ENCODE data around the gene ERC1.

ERC1 gene

DNA sequence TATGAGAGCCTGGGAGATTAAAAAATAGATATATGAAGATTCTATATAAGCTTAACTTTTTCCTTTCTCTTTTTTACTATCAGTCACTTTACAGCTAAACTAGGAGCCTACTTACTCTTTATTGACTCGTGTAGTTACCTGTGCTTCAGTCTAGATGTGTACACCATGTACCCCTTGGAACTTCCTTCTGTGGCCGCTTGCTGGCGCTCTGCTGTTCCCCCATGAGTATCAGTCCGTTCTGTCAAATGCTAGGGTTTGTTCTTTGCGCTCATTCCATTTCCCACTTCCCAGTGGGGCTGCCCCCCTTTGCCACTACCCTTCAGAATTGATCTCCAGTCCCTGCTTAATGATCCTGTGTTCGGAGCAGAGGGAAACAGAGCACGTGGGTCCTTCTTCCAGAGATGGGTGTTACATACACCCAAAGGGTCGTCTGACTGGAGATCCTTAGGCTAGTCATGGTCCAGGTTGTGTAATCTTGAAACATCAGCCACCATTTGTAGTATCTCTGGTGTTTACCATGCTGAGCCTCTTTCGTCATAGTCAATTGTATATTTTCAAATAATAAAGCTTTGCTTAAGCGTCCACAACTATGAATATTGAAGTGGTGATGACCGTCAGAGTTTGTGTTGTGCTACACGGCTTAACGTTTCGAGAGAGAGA is 443.4 kb downstream of the ERC1 start:
- H3K9me3 ChIP-seq (ENCODE audit: control insufficient read depth, insufficient read depth, low read length), result no peaks in the 10 kb centered on the region
- no CpG with 5 or more reads among the region's 14 CpGs for WGBS (ENCODE audit: insufficient coverage, insufficient read length)
- no peaks in the 10 kb centered on the region for H3K27me3 ChIP-seq (ENCODE audit: control insufficient read depth, insufficient read depth, low read length)
- no peaks in the 10 kb centered on the region for H3K4me1 ChIP-seq (ENCODE audit: control insufficient read depth, insufficient read depth, low read length)
- no peak overlapping the region for H3K27ac ChIP-seq (ENCODE audit: low read length)
- no peaks in the 10 kb centered on the region for H3K36me3 ChIP-seq (ENCODE audit: control insufficient read depth, insufficient read depth, low read length)
- no peak overlapping the region for H3K4me3 ChIP-seq (ENCODE audit: low read length)
- DNase-seq (ENCODE audit: low read depth, low spot score), result no peak

DNA sequence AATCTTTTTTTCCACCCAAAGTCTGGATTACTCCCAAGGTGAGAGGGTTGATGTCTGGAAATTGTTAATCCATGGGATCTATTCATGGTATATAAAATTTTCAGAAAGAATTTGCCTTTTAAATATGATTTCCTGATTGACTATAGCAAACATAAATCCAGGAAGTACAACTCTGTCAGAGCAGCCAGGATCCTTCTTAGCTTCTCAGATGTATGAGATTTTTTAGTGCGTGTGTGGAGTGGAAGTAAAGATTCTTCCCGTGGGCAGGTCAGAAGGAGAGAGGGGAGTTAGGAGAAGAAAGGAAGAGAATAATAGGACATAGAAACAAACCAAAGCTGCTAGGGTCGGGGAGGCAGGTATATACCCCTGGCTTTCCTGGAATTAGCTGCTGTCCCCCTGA is 444.0 kb downstream of the ERC1 start:
- H3K36me3 ChIP-seq (ENCODE audit: control insufficient read depth, insufficient read depth, low read length), result no peaks in the 10 kb centered on the region
- no CpG with 5 or more reads among the region's 3 CpGs for WGBS (ENCODE audit: insufficient coverage, insufficient read length)
- no peak for DNase-seq (ENCODE audit: low read depth, low spot score)

DNA sequence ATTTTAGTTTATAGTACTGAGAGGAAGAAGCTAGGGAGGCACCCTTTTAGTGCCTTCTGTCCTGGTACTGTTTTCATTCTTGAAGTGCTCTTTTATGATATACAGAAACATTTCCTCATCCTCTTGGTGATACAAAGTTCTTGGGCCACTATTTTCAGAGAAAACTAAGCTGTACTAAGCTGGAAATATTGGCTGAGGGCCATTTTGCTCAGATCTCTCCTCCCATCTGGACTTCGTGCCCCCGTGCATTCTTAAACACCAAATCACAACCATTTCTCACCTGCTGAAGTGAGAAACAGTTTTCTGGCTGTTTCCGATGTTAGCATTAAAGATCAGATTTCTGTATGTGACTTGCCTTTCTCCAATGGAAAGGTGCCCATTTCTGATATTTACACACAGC is 444.4 kb downstream of the ERC1 start:
- Histone ChIP-seq H3K4me3 (ENCODE audit: low read length) (no peak overlapping the region), H3K27ac (ENCODE audit: low read length) (no peak overlapping the region), H3K4me1 (ENCODE audit: control insufficient read depth, insufficient read depth, low read length) (no peaks in the 10 kb centered on the region), H3K9me3 (ENCODE audit: control insufficient read depth, insufficient read depth, low read length) (no peaks in the 10 kb centered on the region), H3K27me3 (ENCODE audit: control insufficient read depth, insufficient read depth, low read length) (no peaks in the 10 kb centered on the region), H3K36me3 (ENCODE audit: control insufficient read depth, insufficient read depth, low read length) (no peaks in the 10 kb centered on the region)
- no peak for DNase-seq (ENCODE audit: low read depth, low spot score)
- no CpG with 5 or more reads among the region's 3 CpGs for WGBS (ENCODE audit: insufficient coverage, insufficient read length)

More for the DNA sequence above, 444.0 kb downstream of the ERC1 start:
- H3K9me3 ChIP-seq (ENCODE audit: control insufficient read depth, insufficient read depth, low read length), result no peaks in the 10 kb centered on the region
- H3K4me1 ChIP-seq (ENCODE audit: control insufficient read depth, insufficient read depth, low read length), result no peaks in the 10 kb centered on the region
- no peak overlapping the region for H3K4me3 ChIP-seq (ENCODE audit: low read length)
- H3K27ac ChIP-seq (ENCODE audit: low read length), result no peak overlapping the region
- no peaks in the 10 kb centered on the region for H3K27me3 ChIP-seq (ENCODE audit: control insufficient read depth, insufficient read depth, low read length)

DNA sequence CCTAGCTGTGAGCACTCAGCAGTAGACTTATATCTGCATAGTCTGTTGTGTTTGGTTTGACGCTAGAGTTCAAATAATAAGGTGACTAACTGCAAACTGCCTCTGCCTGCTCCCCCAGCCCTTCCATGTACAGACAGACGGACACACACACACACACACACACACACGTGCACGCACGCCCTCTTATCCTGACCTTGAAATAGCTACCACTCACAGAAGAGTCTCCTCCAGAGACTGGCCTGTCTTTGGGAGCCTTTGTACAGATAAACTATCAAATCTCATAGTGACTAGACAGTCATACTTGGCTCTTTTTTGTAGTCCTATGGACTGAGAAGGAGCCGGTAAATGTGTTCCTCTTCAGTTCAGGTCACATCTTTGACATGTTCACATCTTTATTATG is 445.0 kb downstream of the ERC1 start:
- Histone ChIP-seq H3K9me3 (ENCODE audit: control insufficient read depth, insufficient read depth, low read length) (no peaks in the 10 kb centered on the region), H3K4me1 (ENCODE audit: control insufficient read depth, insufficient read depth, low read length) (no peaks in the 10 kb centered on the region), H3K27me3 (ENCODE audit: control insufficient read depth, insufficient read depth, low read length) (no peaks in the 10 kb centered on the region), H3K27ac (ENCODE audit: low read length) (no peak overlapping the region), H3K36me3 (ENCODE audit: control insufficient read depth, insufficient read depth, low read length) (no peaks in the 10 kb centered on the region), H3K4me3 (ENCODE audit: low read length) (no peak overlapping the region)
- no CpG with 5 or more reads among the region's 6 CpGs for WGBS (ENCODE audit: insufficient coverage, insufficient read length)
- DNase-seq (ENCODE audit: low read depth, low spot score), result no peak

DNA sequence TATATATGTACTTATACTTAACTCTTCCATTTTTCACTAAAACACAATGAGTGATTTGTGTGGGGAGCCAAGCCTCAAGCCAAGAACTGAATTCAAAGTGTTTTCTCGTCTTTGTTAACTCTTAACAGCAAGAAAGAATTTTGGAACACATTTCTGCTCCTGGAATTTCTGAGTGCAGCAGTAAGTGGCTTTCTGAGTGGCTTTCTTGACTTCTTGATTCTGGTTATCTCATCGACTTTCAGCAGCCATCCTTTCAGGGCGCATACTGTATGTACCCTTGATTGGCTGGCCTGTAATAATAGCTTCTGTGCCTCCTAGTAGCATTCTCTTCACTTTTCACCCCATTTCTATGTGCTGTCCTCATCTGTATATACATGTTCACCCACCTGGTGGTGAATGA is 446.0 kb downstream of the ERC1 start:
- H3K36me3 ChIP-seq (ENCODE audit: control insufficient read depth, insufficient read depth, low read length), result no peaks in the 10 kb centered on the region
- no peak overlapping the region for H3K4me3 ChIP-seq (ENCODE audit: low read length)
- H3K9me3 ChIP-seq (ENCODE audit: control insufficient read depth, insufficient read depth, low read length), result no peaks in the 10 kb centered on the region
- H3K27me3 ChIP-seq (ENCODE audit: control insufficient read depth, insufficient read depth, low read length), result no peaks in the 10 kb centered on the region
- DNase-seq (ENCODE audit: low read depth, low spot score), result no peak
- no peaks in the 10 kb centered on the region for H3K4me1 ChIP-seq (ENCODE audit: control insufficient read depth, insufficient read depth, low read length)
- WGBS (ENCODE audit: insufficient coverage, insufficient read length), result no CpG with 5 or more reads among the region's 3 CpGs
- no peak overlapping the region for H3K27ac ChIP-seq (ENCODE audit: low read length)

DNA sequence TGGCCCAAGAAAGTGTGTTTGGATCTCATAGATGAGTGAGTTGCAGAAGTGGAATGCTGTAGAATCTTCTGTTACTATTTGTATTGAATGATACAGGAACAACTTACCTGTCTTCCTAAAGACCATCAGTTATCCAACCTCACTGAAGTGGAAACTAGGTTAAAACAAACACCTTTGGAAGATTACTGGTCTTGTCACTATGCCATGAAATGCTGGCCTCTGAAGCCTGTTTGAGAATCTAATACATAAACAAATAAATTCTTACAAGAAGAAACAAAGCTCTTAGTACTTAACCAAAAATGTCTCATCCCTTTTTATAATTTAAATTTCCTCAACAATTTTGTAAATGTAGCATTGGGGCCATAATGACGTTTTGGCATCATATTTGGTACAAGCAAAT is 448.2 kb downstream of the ERC1 start:
- Histone ChIP-seq H3K27ac (ENCODE audit: low read length) (no peak overlapping the region), H3K27me3 (ENCODE audit: control insufficient read depth, insufficient read depth, low read length) (no peaks in the 10 kb centered on the region), H3K9me3 (ENCODE audit: control insufficient read depth, insufficient read depth, low read length) (no peaks in the 10 kb centered on the region), H3K36me3 (ENCODE audit: control insufficient read depth, insufficient read depth, low read length) (no peaks in the 10 kb centered on the region), H3K4me3 (ENCODE audit: low read length) (no peak overlapping the region), H3K4me1 (ENCODE audit: control insufficient read depth, insufficient read depth, low read length) (no peaks in the 10 kb centered on the region)
- no CpG with 5 or more reads among the region's 1 CpG for WGBS (ENCODE audit: insufficient coverage, insufficient read length)
- no peak for DNase-seq (ENCODE audit: low read depth, low spot score)

DNA sequence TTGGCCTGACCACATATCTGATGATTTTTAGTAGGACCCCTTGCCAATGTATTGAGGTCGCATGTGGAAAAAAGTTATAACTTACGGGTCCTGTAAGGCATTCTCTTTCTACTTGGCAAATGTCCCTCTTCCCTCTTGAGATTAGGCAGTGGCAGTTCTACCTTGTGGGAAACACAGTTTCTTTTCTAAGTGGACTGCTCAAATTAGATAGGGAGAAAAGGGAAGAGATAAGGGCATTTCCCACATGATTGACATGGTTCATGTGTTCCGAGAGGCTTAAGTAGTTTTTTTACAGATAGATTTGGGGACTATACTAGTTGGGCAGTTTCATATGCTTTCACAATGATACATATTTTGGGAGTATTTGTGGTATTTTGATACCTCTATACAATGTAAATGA is 448.7 kb downstream of the ERC1 start:
- Histone ChIP-seq H3K27ac (ENCODE audit: low read length) (no peak overlapping the region), H3K27me3 (ENCODE audit: control insufficient read depth, insufficient read depth, low read length) (no peaks in the 10 kb centered on the region), H3K9me3 (ENCODE audit: control insufficient read depth, insufficient read depth, low read length) (no peaks in the 10 kb centered on the region), H3K4me3 (ENCODE audit: low read length) (no peak overlapping the region), H3K36me3 (ENCODE audit: control insufficient read depth, insufficient read depth, low read length) (no peaks in the 10 kb centered on the region), H3K4me1 (ENCODE audit: control insufficient read depth, insufficient read depth, low read length) (no peaks in the 10 kb centered on the region)
- no peak for DNase-seq (ENCODE audit: low read depth, low spot score)
- WGBS (ENCODE audit: insufficient coverage, insufficient read length), result no CpG with 5 or more reads among the region's 3 CpGs

DNA sequence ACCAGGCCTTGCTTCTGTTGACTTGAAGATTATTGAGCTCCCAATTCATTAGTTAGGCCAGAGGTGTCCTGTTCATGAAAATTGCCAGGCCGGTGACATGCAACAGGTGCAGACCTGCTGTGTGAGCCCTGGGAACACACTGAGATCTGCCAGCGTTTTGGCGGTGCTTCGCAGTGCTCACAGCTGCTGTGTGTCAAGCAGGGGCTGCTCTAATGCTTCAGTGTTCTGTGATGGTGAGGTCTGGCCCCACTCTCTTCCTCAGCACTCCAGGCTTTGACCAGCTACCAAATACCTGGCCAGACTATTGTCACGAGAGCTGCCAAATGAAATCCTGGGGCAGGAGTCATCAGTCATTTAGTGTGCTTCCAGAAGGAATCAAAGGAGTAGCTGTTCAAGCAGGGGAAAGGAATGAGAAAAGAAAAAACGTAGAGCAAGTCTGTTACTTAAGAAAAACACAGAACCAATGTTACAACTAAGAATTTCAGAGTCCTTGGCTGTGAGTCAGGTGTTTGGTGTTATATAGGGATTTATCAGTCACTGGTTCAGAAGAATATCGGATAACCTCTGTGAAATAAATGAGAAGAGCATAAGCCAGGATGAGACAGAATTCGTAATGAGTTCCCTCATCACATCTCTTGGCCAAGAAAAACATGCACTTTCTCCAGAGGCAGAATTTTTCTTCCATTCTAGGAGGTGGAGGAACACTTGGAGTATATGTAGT is 452.6 kb downstream of the ERC1 start:
- H3K36me3 ChIP-seq (ENCODE audit: control insufficient read depth, insufficient read depth, low read length), result no peaks in the 10 kb centered on the region
- H3K27me3 ChIP-seq (ENCODE audit: control insufficient read depth, insufficient read depth, low read length), result no peaks in the 10 kb centered on the region
- no peak for DNase-seq (ENCODE audit: low read depth, low spot score)
- H3K4me1 ChIP-seq (ENCODE audit: control insufficient read depth, insufficient read depth, low read length), result peaks cover 3% of the 10 kb centered on the region; the same call in 1 of the 2 replicates
- H3K4me3 ChIP-seq (ENCODE audit: low read length), result no peak overlapping the region
- no peak overlapping the region for H3K27ac ChIP-seq (ENCODE audit: low read length)
- WGBS (ENCODE audit: insufficient coverage, insufficient read length), result no CpG with 5 or more reads among the region's 8 CpGs
- H3K9me3 ChIP-seq (ENCODE audit: control insufficient read depth, insufficient read depth, low read length), result no peaks in the 10 kb centered on the region

DNA sequence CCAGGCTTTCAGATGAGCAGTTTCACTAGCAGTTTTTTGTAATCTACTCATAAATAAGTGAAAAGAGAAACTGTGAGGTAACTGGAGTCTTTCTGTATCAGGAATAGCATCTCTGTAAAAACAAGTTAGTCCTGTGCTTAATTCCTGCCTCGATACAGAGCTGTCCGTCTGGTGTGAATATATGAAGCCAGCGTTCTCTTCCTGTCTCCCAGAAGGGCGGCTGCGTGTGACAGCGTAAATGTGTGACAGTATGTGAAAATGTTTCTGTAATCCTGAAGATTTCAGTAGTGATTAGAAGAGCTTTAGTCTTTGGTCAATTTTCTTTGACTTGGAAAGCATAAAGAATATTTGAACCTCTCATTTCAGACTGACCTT is 453.1 kb downstream of the ERC1 start:
- Histone ChIP-seq H3K36me3 (ENCODE audit: control insufficient read depth, insufficient read depth, low read length) (no peaks in the 10 kb centered on the region), H3K4me1 (ENCODE audit: control insufficient read depth, insufficient read depth, low read length) (peaks cover 3% of the 10 kb centered on the region; the same call in 1 of the 2 replicates), H3K9me3 (ENCODE audit: control insufficient read depth, insufficient read depth, low read length) (no peaks in the 10 kb centered on the region), H3K27ac (ENCODE audit: low read length) (no peak overlapping the region), H3K4me3 (ENCODE audit: low read length) (no peak overlapping the region), H3K27me3 (ENCODE audit: control insufficient read depth, insufficient read depth, low read length) (no peaks in the 10 kb centered on the region)
- WGBS (ENCODE audit: insufficient coverage, insufficient read length), result no CpG with 5 or more reads among the region's 6 CpGs
- no peak for DNase-seq (ENCODE audit: low read depth, low spot score)

DNA sequence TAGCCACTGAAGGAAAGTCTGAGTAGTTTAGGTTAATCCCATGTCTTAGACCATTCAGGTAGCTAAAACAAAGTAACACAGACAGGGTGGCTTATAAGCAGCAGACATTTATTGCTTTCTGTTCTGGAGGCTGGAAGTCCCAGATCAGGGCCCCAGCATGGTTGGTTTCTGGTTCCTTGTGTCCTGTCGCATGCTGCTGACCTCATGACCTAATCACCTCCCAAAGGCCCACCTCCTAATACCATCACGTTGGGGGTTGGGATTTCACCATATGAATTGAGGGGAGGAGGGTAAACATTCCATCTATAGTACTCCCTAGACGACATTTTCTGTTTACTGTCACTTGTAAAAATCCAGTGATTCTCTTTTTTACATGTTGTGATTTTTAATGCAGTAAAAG is 454.8 kb downstream of the ERC1 start:
- H3K4me3 ChIP-seq (ENCODE audit: low read length), result no peak overlapping the region
- no peak overlapping the region for H3K27ac ChIP-seq (ENCODE audit: low read length)
- H3K27me3 ChIP-seq (ENCODE audit: control insufficient read depth, insufficient read depth, low read length), result no peaks in the 10 kb centered on the region
- no peaks in the 10 kb centered on the region for H3K9me3 ChIP-seq (ENCODE audit: control insufficient read depth, insufficient read depth, low read length)
- peak; percentile 39 for DNase-seq (ENCODE audit: low read depth, low spot score)
- H3K36me3 ChIP-seq (ENCODE audit: control insufficient read depth, insufficient read depth, low read length), result no peaks in the 10 kb centered on the region
- peaks cover 3% of the 10 kb centered on the region; the same call in 1 of the 2 replicates for H3K4me1 ChIP-seq (ENCODE audit: control insufficient read depth, insufficient read depth, low read length)
- no CpG with 5 or more reads among the region's 3 CpGs for WGBS (ENCODE audit: insufficient coverage, insufficient read length)

DNA sequence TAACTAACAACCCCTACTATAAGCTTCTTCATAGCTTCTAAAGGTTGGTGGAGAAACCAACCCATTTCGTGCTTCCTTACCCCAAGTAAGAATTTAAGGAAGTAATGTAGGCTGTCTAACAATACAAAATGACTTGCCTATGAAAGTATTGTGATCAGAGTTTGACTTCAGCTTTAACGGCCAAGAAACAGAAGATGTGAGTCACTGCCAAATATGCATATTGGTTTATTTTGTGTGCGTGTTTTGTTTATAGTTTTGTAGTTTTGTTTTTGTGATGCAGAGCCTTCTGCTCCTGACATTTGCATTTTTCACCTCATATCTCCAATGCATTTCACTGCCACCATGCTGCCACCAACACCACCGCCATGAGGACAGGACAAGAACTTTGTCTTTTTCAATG is 457.3 kb downstream of the ERC1 start:
- Histone ChIP-seq H3K36me3 (ENCODE audit: control insufficient read depth, insufficient read depth, low read length) (no peaks in the 10 kb centered on the region), H3K27ac (ENCODE audit: low read length) (no peak overlapping the region), H3K4me3 (ENCODE audit: low read length) (no peak overlapping the region), H3K27me3 (ENCODE audit: control insufficient read depth, insufficient read depth, low read length) (no peaks in the 10 kb centered on the region), H3K4me1 (ENCODE audit: control insufficient read depth, insufficient read depth, low read length) (peaks cover 3% of the 10 kb centered on the region; the same call in 1 of the 2 replicates), H3K9me3 (ENCODE audit: control insufficient read depth, insufficient read depth, low read length) (no peaks in the 10 kb centered on the region)
- 100% methylated on average over 1 of the region's 4 CpGs for WGBS (ENCODE audit: insufficient coverage, insufficient read length)
- DNase-seq (ENCODE audit: low read depth, low spot score), result no peak

All from iPS DF 6.9 (cell line).